Effector memory CD8-positive, alpha-beta T cell (primary cell): ENCODE data around the gene MARCHF6.
"Not testable (repeated sequence)": the region's sequence is repeated elsewhere in the genome, so short reads cannot be mapped to it uniquely, and the experiment has no call there.

ENCODE experiments used
- ATAC-seq: fragments of 150-1000 bp; cut with Tn5 transposase; replicated peaks from 2 replicates; pipeline ENCODE4 v1.10.0; 2021; ENCODE audit warnings: mild to moderate bottlenecking, moderate library complexity
- DNase-seq, 3 experiments: peaks; one replicate each; pipeline ENCODE4 v3.0.0; 2021
- H3K27ac Mint-ChIP-seq, 2 donors: one replicate each; pipeline ENCODE4 v1.8.0; 2022; ENCODE audit warnings: mild to moderate bottlenecking in 2 of 2, mixed read lengths in 2 of 2, moderate library complexity in 2 of 2
- H3K27me3 Mint-ChIP-seq, 2 donors: one replicate each; pipeline ENCODE4 v1.8.0; 2022; ENCODE audit warnings: mixed read lengths in 2 of 2
- H3K36me3 Mint-ChIP-seq: one replicate; pipeline ENCODE4 v1.8.0; 2022; ENCODE audit warnings: mild to moderate bottlenecking, moderate library complexity, mixed read lengths; ENCODE audit not compliant: insufficient read depth
- H3K4me1 Mint-ChIP-seq, 2 donors: one replicate each; pipeline ENCODE4 v1.8.0; 2022; ENCODE audit warnings: low read depth in 2 of 2, mixed read lengths in 2 of 2
- H3K4me3 Mint-ChIP-seq, 2 donors: one replicate each; pipeline ENCODE4 v1.8.0; 2022; ENCODE audit warnings: mild to moderate bottlenecking in 2 of 2, mixed read lengths in 2 of 2, moderate library complexity in 2 of 2
- H3K9me3 Mint-ChIP-seq, 2 donors: one replicate each; pipeline ENCODE4 v1.8.0; 2022; ENCODE audit warnings: mixed read lengths in 2 of 2

MARCHF6 gene

DNA sequence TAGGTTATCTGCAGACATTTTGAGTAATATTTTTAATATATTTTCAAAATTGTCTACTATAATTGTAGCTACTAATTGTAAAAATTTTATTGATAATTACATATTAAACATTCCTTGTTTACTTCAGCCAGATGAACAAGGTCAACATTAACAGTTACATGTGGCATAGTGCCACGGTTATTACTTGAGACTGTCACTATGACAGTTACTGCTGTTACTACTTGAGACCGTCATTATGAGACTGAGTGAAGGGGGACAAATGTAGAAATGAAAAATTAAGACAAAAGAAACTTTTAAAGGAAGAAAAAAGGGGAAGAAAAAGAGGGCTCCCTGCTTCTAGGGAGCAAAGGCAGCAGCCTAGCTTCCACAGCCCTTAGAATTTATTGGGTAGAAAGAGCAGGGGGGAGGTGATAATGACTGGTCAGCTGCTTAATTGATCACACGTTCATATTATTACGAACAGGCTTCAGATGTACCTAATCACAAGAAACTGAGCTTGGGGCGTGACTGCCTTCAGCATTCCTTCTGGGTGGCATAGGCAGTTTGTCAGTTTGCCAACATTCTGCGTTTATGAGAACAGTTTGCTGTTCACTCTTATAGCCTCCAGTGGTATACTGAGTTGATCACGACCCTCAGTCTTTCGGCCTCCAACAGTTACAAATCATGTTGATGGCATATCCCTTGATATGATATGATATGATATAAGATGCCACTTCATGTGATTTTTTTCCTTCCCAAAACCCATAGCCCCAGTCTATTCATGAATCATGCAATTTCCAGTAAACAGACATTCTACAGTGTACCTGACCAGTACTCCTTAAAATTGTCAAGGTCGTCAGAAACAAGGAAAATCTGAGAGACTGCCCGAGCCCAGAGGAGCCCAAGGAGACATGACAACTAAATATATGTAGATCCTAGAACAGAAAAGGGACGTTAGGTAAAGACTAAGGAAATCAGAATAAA lies 13.1 kb downstream of the MARCHF6 start:
- DNase-seq: no peak
- Mint-ChIP-seq H3K36me3 (peaks cover 13% of the 10 kb centered on the region), H3K4me3 (peak overlapping the region in 1 of 2 donors; percentile 9), H3K27me3 (no peaks in the 10 kb centered on the region), H3K27ac (no peak overlapping the region), H3K4me1 (peaks cover 38 to 66% of the 10 kb centered on the region in 2 donors), H3K9me3 (no peaks in the 10 kb centered on the region)
- ATAC-seq: no peak

DNA sequence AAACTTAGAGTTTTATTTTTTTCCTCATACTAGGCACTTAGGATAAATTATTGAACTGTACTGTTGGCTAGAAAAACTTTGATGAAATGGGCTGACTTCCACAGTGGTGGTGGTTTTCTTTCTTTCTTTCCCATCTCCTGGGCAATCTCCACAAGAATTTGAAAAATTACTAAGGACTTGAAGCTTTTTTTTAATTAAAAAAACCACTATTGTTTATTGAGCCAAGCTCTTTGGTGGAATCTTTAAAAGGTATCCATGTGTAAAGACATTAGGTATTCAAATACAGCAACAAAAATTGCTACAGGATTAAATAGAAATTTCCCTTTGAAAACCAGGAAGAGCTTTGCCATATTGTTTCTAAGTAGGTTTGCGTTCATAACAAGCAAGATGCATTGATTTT lies 14.1 kb downstream of the MARCHF6 start:
- no peak for ATAC-seq
- Mint-ChIP-seq H3K36me3 (peaks cover 8% of the 10 kb centered on the region), H3K27me3 (no peaks in the 10 kb centered on the region), H3K4me1 (peaks cover 34 to 71% of the 10 kb centered on the region in 2 donors), H3K9me3 (no peaks in the 10 kb centered on the region), H3K27ac (no peak overlapping the region), H3K4me3 (no peak overlapping the region)
- no peak for DNase-seq

DNA sequence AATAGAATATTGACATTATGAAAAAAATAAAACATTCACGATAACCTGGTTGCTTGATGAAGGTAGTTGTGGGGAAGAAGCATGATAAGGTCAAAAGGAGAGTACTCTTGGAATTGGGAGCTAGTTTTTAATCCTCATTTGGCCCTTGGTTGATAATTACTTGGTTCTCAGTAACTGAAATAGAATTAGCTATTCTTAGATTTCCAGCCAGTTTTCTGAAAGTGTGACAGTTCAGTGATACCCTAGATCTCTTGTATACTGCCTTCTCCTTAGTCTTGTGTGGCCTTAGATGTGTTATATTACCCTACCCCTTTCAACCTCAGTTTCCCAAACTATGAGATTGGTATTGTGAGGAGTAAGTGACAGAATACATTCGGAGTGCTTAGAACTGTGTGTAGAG lies 17.4 kb downstream of the MARCHF6 start:
- ATAC-seq (no peak), DNase-seq (no peak)
- Mint-ChIP-seq H3K27ac (no peak overlapping the region), H3K27me3 (no peaks in the 10 kb centered on the region), H3K4me1 (peaks cover 47 to 79% of the 10 kb centered on the region in 2 donors), H3K4me3 (peak overlapping the region in 1 of 2 donors; percentile 12), H3K36me3 (peaks cover 16% of the 10 kb centered on the region), H3K9me3 (no peaks in the 10 kb centered on the region)

DNA sequence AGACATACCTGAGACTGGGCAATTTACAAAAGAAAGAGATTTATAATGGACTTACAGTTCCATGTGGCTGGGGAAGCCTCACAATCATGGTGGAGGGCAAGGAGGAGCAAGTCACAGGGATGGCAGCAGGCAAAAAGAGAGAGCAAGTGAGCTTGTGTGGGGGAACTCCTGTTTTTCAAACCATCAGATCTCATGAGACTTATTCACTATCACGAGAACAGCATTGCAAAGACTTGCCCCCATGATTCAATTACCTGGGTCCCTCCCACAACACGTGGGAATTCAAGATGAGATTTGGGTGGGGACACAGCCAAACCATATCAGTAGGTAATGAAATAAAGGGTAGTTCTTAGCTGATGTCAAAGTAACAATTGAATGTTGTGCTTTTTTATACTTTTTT lies 17.9 kb downstream of the MARCHF6 start:
- H3K36me3 Mint-ChIP-seq: peaks cover 21% of the 10 kb centered on the region
- not testable (repeated sequence) for DNase-seq, H3K27me3 Mint-ChIP-seq, H3K9me3 Mint-ChIP-seq, ATAC-seq
- H3K4me1 Mint-ChIP-seq: peaks cover 51 to 80% of the 10 kb centered on the region in 2 donors
- H3K27ac Mint-ChIP-seq: peak overlapping the region in 1 of 2 donors; percentile 83
- peak overlapping the region in 1 of 2 donors; percentile 2 for H3K4me3 Mint-ChIP-seq

DNA sequence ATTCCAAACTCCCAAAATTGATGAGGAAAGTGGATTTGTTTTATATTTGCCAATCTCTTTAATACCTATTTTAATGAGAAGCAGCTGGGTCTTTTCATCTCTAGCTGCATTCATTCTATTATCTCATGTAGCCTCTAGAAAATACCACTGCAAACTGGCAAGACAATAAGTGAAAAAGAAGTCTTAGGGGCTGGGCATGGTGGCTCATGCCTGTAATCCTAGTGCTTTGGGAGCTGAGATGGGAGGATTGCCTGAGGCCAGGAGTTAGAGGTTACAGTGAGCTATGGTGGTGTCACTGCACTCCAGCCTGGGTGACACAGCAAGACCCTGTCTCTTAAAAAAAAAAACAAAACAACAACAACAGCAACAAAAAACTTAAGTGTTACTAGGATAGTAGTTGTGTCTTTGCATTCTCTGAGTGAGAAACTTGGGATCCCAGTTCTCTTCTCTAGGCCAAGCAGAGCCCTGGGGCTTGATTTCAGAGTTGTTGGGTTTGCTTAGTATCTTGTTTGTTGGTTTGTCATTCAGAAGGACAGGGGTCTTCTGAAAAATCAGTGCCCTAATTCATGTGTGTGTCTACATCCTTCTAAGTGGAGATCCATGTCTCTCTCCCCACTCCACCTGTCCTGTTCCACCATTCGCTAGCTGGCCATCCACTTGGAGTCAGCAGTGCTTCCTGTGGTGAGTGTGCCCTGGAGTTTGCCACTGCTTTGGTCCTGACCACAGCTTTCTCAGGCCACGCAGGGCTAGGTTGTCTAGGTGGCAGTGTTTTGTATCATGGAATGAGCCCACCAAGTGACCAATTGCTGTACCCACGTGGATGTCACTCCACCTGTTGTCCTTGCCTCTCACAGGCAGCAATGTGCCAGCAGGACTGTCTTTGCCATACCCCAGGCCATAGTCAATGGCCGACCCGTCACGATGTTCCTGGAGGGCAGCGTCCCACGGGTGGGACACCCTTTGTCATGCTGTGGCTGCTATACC lies 19.5 kb downstream of the MARCHF6 start:
- DNase-seq (no peak), ATAC-seq (no peak)
- Mint-ChIP-seq H3K27ac (peak overlapping the region; percentile 51 to 71), H3K36me3 (peaks cover 29% of the 10 kb centered on the region), H3K4me1 (peaks cover 53 to 82% of the 10 kb centered on the region in 2 donors), H3K27me3 (no peaks in the 10 kb centered on the region), H3K4me3 (peak overlapping the region; percentile 43 to 49), H3K9me3 (no peaks in the 10 kb centered on the region)

DNA sequence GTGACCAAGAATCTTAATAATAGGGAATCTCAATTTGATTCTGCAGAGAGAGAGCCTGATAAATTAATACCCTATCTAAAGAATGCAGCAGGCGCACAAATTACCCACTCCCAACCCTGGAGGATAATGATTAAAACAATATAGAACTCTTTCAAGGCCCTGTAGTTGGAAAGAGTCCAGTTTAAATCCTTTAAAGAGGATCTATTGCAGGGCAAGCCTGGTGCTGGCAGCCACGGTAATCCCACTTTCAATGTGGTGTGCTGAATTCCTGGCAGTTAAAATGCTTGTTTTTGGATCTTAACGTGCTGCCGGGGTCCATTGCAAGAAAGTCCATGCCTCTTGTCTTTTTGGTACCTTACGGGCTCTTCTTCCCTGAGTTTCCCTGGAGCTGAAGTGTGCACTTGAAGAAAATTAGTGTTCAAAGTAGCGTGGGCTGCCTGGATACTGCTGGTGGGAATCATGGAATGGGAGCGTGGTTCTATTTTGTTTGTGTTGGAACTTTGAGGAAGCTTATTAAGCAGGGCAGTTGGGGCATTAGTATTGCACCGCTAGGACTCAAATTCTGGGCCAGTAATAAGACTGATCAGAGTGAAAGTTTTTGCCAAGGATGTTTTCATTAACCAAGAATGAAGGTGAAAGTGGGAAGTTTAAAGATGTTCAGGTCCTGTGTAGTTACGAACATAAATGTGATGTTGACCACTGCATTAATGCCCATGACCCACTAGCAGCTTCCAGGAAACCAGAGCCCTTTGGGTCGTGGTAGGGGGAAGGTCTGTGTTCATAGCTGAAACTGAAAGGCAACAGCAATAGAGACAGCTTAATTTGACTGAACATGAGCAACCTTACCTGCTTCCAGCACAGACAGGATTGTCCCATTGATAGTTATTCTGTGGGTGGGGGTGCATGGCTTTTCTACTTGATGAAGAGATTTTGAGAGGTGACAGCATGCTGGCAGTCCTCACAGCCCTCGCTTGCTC lies 20.8 kb downstream of the MARCHF6 start:
- peak overlapping the region; percentile 51 to 81 for H3K27ac Mint-ChIP-seq
- DNase-seq (no peak), ATAC-seq (no peak)
- peak overlapping the region; percentile 27 to 49 for H3K4me3 Mint-ChIP-seq
- peaks cover 37% of the 10 kb centered on the region for H3K36me3 Mint-ChIP-seq
- H3K9me3 Mint-ChIP-seq: no peaks in the 10 kb centered on the region
- H3K4me1 Mint-ChIP-seq: peaks cover 50 to 73% of the 10 kb centered on the region in 2 donors
- H3K27me3 Mint-ChIP-seq: no peaks in the 10 kb centered on the region

DNA sequence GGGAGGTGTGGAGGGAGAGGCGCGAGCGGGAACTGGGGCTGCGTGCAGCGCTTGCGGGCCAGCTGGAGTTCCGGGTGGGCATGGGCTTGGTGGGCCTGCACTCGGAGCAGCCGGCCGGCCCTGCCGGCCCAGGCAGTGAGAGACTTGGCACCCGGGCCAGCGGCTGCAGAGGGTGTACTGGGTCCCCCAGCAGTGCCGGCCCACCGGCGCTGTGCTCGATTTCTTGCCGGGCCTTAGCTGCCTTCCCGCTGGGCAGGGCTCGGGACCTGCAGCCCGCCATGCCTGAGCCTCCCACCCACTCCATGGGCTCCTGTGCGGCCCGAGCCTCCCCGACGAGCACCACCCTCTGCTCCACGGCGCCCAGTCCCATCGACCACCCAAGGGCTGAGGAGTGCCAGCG lies 21.7 kb downstream of the MARCHF6 start:
- not testable (repeated sequence) for DNase-seq, H3K27me3 Mint-ChIP-seq, ATAC-seq, H3K9me3 Mint-ChIP-seq
- Mint-ChIP-seq H3K36me3 (peaks cover 43% of the 10 kb centered on the region), H3K4me1 (peaks cover 50 to 72% of the 10 kb centered on the region in 2 donors), H3K27ac (peak overlapping the region in 1 of 2 donors; percentile 51), H3K4me3 (peak overlapping the region in 1 of 2 donors; percentile 47)

DNA sequence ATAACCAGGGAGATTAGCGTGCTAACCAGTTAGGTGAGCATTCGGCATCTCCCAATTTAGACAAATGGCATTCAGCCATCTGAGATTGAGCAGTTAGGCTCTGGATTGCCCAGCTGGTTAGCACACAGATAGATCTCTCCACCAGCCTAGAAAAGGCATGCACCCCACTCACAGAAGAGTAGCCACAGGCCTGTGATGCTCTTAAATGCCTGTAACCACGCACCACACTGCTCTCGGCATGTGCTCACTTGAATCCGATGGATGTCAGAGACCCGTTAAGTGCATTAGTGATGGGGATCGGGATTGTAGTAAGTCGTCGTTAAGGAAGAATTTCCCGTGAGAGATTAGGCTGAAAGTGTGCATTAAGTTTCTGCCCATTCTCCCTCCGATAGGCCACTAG lies 23.0 kb downstream of the MARCHF6 start:
- Mint-ChIP-seq H3K27ac (peak overlapping the region in 1 of 2 donors; percentile 78), H3K9me3 (no peaks in the 10 kb centered on the region), H3K4me3 (peak overlapping the region in 1 of 2 donors; percentile 8), H3K27me3 (no peaks in the 10 kb centered on the region), H3K36me3 (peaks cover 55% of the 10 kb centered on the region), H3K4me1 (peaks cover 48 to 70% of the 10 kb centered on the region in 2 donors)
- ATAC-seq (no peak), DNase-seq (no peak)

DNA sequence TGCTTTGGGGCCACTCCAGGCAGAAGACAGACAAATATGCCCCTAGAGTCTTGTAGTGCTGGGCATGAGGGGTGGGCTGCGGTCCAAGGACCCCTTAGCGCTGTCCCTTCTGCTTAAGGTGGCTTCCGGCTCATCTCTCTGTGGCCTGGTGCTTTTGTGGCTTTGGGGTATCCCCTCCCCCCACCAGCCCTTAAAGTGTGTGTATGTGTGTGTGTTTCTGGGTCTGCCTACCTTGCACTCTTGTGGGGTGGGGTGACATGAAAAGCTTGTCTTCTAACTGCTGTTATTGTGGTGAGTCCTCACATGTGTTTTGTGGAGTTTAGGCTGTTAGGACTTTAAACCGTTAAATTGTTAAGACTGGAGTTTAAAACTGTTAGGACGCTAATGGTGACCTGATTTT lies 23.6 kb downstream of the MARCHF6 start:
- peak overlapping the region; percentile 34 to 56 for H3K4me3 Mint-ChIP-seq
- DNase-seq (no peak), ATAC-seq (peak; percentile 50)
- H3K9me3 Mint-ChIP-seq: no peaks in the 10 kb centered on the region
- H3K4me1 Mint-ChIP-seq: peaks cover 48 to 64% of the 10 kb centered on the region in 2 donors
- no peaks in the 10 kb centered on the region for H3K27me3 Mint-ChIP-seq
- peaks cover 61% of the 10 kb centered on the region for H3K36me3 Mint-ChIP-seq
- peak overlapping the region in 1 of 2 donors; percentile 78 for H3K27ac Mint-ChIP-seq

DNA sequence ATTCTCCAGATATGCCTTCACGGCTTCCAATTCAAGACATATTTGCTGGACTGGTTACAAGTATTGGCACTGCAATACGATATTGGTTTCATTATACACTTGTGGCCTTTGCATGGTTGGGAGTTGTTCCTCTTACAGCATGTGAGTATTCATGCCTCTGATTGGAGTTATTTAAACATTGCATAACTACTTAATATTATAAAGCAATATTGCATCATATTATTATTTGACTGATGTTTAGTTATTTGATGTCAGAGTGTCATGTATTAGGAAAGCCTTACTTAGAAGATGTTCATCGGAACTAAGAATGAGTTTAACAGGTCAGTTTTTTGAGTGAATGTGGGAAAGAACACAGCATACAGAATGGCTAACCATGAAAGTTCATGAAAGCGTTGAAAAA lies 28.3 kb downstream of the MARCHF6 start:
- Mint-ChIP-seq H3K36me3 (peaks cover 67% of the 10 kb centered on the region), H3K9me3 (no peaks in the 10 kb centered on the region), H3K27me3 (no peaks in the 10 kb centered on the region), H3K4me1 (peaks cover 24 to 33% of the 10 kb centered on the region in 2 donors), H3K4me3 (no peak overlapping the region), H3K27ac (no peak overlapping the region)
- DNase-seq (no peak), ATAC-seq (no peak)

DNA sequence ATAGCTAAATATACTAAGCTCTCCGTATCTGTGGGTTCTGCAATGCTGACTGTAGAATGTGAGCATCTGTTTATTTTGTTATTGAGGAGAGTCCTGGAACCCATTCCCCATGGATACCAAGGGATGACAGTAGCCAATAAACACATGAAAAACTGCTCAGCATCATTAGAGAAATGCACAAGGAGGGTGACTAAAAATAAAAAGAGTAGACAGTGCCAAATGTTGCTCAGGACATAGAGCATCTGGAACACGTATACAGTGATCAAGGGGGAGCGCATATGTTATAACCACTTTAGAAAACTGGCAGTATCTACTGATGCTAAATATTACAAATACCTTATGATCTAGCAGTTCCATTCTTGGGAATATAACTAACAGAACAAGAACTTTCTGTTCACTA lies 31.0 kb downstream of the MARCHF6 start:
- H3K27ac Mint-ChIP-seq: no peak overlapping the region
- no peaks in the 10 kb centered on the region for H3K9me3 Mint-ChIP-seq
- ATAC-seq: no peak
- peaks cover 14 to 24% of the 10 kb centered on the region in 2 donors for H3K4me1 Mint-ChIP-seq
- peaks cover 69% of the 10 kb centered on the region for H3K36me3 Mint-ChIP-seq
- DNase-seq: no peak
- H3K27me3 Mint-ChIP-seq: no peaks in the 10 kb centered on the region
- H3K4me3 Mint-ChIP-seq: no peak overlapping the region

DNA sequence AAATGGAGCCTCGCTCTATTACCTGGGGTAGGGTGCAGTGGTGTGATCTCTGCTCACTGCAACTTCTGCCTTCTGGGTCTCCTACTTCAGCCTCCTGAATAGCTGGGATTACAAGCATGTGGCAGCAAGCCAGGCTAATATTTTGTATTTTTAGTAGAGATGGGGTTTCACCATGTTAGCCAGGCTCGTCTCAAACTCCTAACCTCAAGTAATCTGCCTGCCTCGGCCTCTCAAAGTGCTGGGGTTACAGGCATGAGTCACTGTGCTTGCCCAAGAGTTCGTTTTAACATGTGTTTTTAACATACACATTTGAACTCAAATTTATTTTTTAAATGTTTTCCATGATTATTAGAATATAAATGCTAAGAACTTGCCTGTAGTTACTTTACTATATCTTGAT lies 34.2 kb downstream of the MARCHF6 start:
- H3K4me3 Mint-ChIP-seq: no peak overlapping the region
- ATAC-seq (no peak), DNase-seq (no peak)
- H3K36me3 Mint-ChIP-seq: peaks cover 74% of the 10 kb centered on the region
- H3K4me1 Mint-ChIP-seq: peaks cover 10 to 11% of the 10 kb centered on the region in 2 donors
- H3K9me3 Mint-ChIP-seq: no peaks in the 10 kb centered on the region
- H3K27me3 Mint-ChIP-seq: no peaks in the 10 kb centered on the region
- H3K27ac Mint-ChIP-seq: peak overlapping the region in 1 of 2 donors; percentile 13
